Superior temporal gyrus (tissue), 1 donor: ENCODE measurements around the gene LAMTOR4.
A peak's percentile ranks its signal among the peaks of the same experiment; 100 is the strongest.

Source experiments
- DNase-seq: peaks from one replicate; pipeline ENCODE4 v3.0.0-alpha.2; 2016; ENCODE audit errors: extremely low spot score

LAMTOR4 gene

GRCh38 chr7:100148559-100149328 is at the start of gene LAMTOR4:
TSS of gene LAMTOR4 (plus strand) at chr7:100148918. CDS start at chr7:100148973, 55 bp downstream.
- DNase-seq: peak; percentile 100

GRCh38 chr7:100099452-100099851 is 49.3 kb upstream of the LAMTOR4 start:
- DNase-seq: no peak

- DNase-seq: peak; percentile 90
These were observed 48.2 kb upstream of the LAMTOR4 start for GRCh38 chr7:100100420-100101015.

- DNase-seq: peak; percentile 99
These were observed 47.5 kb upstream of the LAMTOR4 start, which contains the start of the genes AP4M1 and MCM7 for GRCh38 chr7:100101016-100101862. TSS of gene AP4M1 (plus strand) at chr7:100101643. CDS start at chr7:100101715, 72 bp downstream. TSS of gene MCM7 (minus strand) at chr7:100101397. CDS start at chr7:100101294, 103 bp downstream.

GRCh38 chr7:100102950-100103840 is 45.5 kb upstream of the LAMTOR4 start:
- no peak for DNase-seq

- DNase-seq: no peak
These were observed 43.2 kb upstream of the LAMTOR4 start for GRCh38 chr7:100105534-100105933.

- DNase-seq: no peak
These were observed 42.1 kb upstream of the LAMTOR4 start for GRCh38 chr7:100106633-100107032.

GRCh38 chr7:100107125-100107737 is 41.5 kb upstream of the LAMTOR4 start:
- no peak for DNase-seq

GRCh38 chr7:100107890-100108289 is 40.8 kb upstream of the LAMTOR4 start:
- no peak for DNase-seq

GRCh38 chr7:100109521-100110163 is 39.1 kb upstream of the LAMTOR4 start:
- no peak for DNase-seq

GRCh38 chr7:100111156-100111555 is 37.6 kb upstream of the LAMTOR4 start:
- no peak for DNase-seq

GRCh38 chr7:100111914-100112313 is 36.8 kb upstream of the LAMTOR4 start:
- no peak for DNase-seq

GRCh38 chr7:100115026-100115425 is 33.7 kb upstream of the LAMTOR4 start:
- DNase-seq: no peak

GRCh38 chr7:100118388-100119071 is 30.2 kb upstream of the LAMTOR4 start:
- no peak for DNase-seq

GRCh38 chr7:100119072-100119969 is 29.4 kb upstream of the LAMTOR4 start, which contains the start of the genes CNPY4 and TAF6:
TSS of gene CNPY4 (plus strand) at chr7:100119634. CDS start at chr7:100119745, 111 bp downstream.
TSS of gene TAF6 (minus strand) at chr7:100119358. CDS start at chr7:100114209, 5,149 bp downstream.
- DNase-seq: peak; percentile 99

- peak; percentile 87 for DNase-seq
These were observed 28.6 kb upstream of the LAMTOR4 start for GRCh38 chr7:100119970-100120732.

- DNase-seq: no peak
These were observed 28.0 kb upstream of the LAMTOR4 start for GRCh38 chr7:100120733-100121036.

- DNase-seq: no peak
These were observed 26.7 kb upstream of the LAMTOR4 start for GRCh38 chr7:100122067-100122466.
